ENCODE data around the gene OGDH. TPM values are rescaled to one million over a fixed set of nuclear protein-coding genes. Genes with fewer than 3 reads are reported as not detected.

OGDH gene
- total RNA-seq, 1 donor from 2014 or later: 73.7 TPM

DNA sequence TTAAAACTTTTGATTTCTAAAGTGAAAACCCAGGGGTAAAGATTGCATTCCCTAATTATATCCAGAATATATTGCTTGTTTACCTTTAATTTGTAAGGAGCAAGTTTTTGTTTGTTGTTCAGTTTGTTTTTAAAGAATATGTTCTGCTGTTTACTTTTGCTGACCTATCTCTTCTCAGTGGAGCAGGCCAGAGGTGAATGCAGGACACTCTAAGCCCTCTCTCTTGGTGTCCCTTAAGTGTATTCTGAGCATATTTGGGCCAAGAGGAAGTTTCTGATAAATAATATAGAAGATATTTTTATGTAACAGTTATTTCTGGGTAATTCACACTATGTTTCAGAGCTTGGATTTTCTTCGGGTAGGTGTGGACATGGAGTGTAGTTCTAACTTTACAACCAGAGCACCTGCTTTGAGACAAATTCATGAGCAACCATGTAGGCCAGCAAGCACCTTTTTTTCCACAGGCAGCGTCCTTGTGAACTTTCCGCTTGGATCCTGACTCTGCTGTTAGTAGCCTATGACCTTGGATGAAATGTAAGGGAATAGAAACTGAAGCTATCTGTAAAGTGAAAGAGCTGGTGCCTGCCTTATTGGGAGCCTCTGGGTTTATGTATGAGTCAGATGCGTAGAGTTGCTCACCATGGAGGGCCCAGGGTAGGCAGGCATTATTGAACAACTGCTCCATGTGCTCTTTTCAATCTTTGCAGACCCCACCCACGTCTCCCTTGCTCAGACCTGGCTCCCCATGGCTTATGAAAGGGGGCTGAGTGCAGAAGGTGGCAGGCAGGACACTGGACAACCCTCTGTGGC, 16.1 kb downstream of the OGDH start:
- H3K9me3 ChIP-seq (ENCODE audit: insufficient read depth, low read depth, low read length): no peaks in the 10 kb centered on the region
- H3K79me2 ChIP-seq (ENCODE audit: insufficient read depth, low read length): peaks cover 84% of the 10 kb centered on the region
- no peak for TF ChIP-seq EZH2 (IDR thresholded peaks at IDR 0.05; ENCODE audit: insufficient read depth, low read length)
- TF ChIP-seq, protein P1, sequence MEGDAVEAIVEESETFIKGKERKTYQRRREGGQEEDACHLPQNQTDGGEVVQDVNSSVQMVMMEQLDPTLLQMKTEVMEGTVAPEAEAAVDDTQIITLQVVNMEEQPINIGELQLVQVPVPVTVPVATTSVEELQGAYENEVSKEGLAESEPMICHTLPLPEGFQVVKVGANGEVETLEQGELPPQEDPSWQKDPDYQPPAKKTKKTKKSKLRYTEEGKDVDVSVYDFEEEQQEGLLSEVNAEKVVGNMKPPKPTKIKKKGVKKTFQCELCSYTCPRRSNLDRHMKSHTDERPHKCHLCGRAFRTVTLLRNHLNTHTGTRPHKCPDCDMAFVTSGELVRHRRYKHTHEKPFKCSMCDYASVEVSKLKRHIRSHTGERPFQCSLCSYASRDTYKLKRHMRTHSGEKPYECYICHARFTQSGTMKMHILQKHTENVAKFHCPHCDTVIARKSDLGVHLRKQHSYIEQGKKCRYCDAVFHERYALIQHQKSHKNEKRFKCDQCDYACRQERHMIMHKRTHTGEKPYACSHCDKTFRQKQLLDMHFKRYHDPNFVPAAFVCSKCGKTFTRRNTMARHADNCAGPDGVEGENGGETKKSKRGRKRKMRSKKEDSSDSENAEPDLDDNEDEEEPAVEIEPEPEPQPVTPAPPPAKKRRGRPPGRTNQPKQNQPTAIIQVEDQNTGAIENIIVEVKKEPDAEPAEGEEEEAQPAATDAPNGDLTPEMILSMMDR (IDR thresholded peaks at IDR 0.05; ENCODE audit: insufficient read depth, low read depth, low read length): no peak
- no peaks in the 10 kb centered on the region for H3K27me3 Mint-ChIP-seq (ENCODE audit: low read depth, unreplicated experiment)
- no peak overlapping the region for H3K4me3 Mint-ChIP-seq (ENCODE audit: unreplicated experiment)
- FAIRE-seq: no peak
- H3K4me2 ChIP-seq (ENCODE audit: low read length): no peak overlapping the region
- no peaks in the 10 kb centered on the region for H3K27me3 ChIP-seq (ENCODE audit: insufficient read depth, low read length)
- no peak overlapping the region for H3K27ac ChIP-seq (ENCODE audit: low read depth, low read length)
- H3K4me1 Mint-ChIP-seq (ENCODE audit: low read depth, unreplicated experiment): peaks cover 44% of the 10 kb centered on the region
- no peak overlapping the region for H3K9ac ChIP-seq (ENCODE audit: low read length)
- peaks cover 58% of the 10 kb centered on the region for H4K20me1 ChIP-seq (ENCODE audit: insufficient read depth, low read length)
- peaks cover 10% of the 10 kb centered on the region for H3K4me1 ChIP-seq (ENCODE audit: insufficient read depth, low read length)
- H3K36me3 Mint-ChIP-seq (ENCODE audit: low read depth, unreplicated experiment): peaks cover 11% of the 10 kb centered on the region
- H3K9me3 Mint-ChIP-seq (ENCODE audit: unreplicated experiment): no peaks in the 10 kb centered on the region
- DNase-seq (ENCODE audit: low read depth): no peak
- H3K4me3 ChIP-seq (ENCODE audit: insufficient read depth, low read depth, low read length): no peak overlapping the region
- H2AFZ ChIP-seq (ENCODE audit: low read depth, low read length): no peak overlapping the region
- H3K36me3 ChIP-seq (ENCODE audit: insufficient read depth, low read length): peaks cover 19% of the 10 kb centered on the region
- H3K27ac Mint-ChIP-seq (ENCODE audit: unreplicated experiment): peak overlapping the region; percentile 72

DNA sequence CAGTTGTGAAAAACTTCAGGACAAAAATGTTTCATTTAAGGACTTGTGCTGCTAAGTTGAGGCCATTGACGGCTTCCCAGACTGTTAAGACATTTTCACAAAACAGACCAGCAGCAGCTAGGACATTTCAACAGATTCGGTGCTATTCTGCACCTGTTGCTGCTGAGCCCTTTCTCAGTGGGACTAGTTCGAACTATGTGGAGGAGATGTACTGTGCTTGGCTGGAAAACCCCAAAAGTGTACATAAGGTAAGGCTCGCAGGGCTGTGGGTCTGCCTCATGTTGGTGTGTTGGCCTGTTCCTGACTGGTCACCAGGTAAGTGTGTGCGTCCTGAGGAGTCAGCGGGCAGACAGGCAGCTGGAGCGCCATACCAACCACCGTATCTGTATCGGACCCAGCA, 17.9 kb downstream of the OGDH start:
- H3K4me1 ChIP-seq (ENCODE audit: insufficient read depth, low read length): peaks cover 6% of the 10 kb centered on the region
- Mint-ChIP-seq H3K36me3 (ENCODE audit: low read depth, unreplicated experiment) (peaks cover 11% of the 10 kb centered on the region), H3K4me1 (ENCODE audit: low read depth, unreplicated experiment) (peaks cover 27% of the 10 kb centered on the region), H3K27ac (ENCODE audit: unreplicated experiment) (no peak overlapping the region), H3K4me3 (ENCODE audit: unreplicated experiment) (no peak overlapping the region), H3K27me3 (ENCODE audit: low read depth, unreplicated experiment) (no peaks in the 10 kb centered on the region), H3K9me3 (ENCODE audit: unreplicated experiment) (no peaks in the 10 kb centered on the region)
- H3K9ac ChIP-seq (ENCODE audit: low read length): no peak overlapping the region
- H3K4me3 ChIP-seq (ENCODE audit: insufficient read depth, low read depth, low read length): no peak overlapping the region
- FAIRE-seq (no peak), DNase-seq (ENCODE audit: low read depth) (no peak)
- H2AFZ ChIP-seq (ENCODE audit: low read depth, low read length): no peak overlapping the region
- H3K27ac ChIP-seq (ENCODE audit: low read depth, low read length): no peak overlapping the region
- peaks cover 22% of the 10 kb centered on the region for H3K36me3 ChIP-seq (ENCODE audit: insufficient read depth, low read length)
- no peaks in the 10 kb centered on the region for H3K27me3 ChIP-seq (ENCODE audit: insufficient read depth, low read length)
- no peak overlapping the region for H3K4me2 ChIP-seq (ENCODE audit: low read length)
- TF ChIP-seq EZH2 (IDR thresholded peaks at IDR 0.05; ENCODE audit: insufficient read depth, low read length): no peak
- TF ChIP-seq, protein P1 (IDR thresholded peaks at IDR 0.05; ENCODE audit: insufficient read depth, low read depth, low read length): no peak
- H3K9me3 ChIP-seq (ENCODE audit: insufficient read depth, low read depth, low read length): no peaks in the 10 kb centered on the region
- H4K20me1 ChIP-seq (ENCODE audit: insufficient read depth, low read length): peaks cover 50% of the 10 kb centered on the region
- peaks cover 66% of the 10 kb centered on the region for H3K79me2 ChIP-seq (ENCODE audit: insufficient read depth, low read length)
